ENCODE data around the gene ZNF518B. TPM values are rescaled to one million over a fixed set of nuclear protein-coding genes. Genes with fewer than 3 reads are reported as not detected.

The ZNF518B gene, protein sequence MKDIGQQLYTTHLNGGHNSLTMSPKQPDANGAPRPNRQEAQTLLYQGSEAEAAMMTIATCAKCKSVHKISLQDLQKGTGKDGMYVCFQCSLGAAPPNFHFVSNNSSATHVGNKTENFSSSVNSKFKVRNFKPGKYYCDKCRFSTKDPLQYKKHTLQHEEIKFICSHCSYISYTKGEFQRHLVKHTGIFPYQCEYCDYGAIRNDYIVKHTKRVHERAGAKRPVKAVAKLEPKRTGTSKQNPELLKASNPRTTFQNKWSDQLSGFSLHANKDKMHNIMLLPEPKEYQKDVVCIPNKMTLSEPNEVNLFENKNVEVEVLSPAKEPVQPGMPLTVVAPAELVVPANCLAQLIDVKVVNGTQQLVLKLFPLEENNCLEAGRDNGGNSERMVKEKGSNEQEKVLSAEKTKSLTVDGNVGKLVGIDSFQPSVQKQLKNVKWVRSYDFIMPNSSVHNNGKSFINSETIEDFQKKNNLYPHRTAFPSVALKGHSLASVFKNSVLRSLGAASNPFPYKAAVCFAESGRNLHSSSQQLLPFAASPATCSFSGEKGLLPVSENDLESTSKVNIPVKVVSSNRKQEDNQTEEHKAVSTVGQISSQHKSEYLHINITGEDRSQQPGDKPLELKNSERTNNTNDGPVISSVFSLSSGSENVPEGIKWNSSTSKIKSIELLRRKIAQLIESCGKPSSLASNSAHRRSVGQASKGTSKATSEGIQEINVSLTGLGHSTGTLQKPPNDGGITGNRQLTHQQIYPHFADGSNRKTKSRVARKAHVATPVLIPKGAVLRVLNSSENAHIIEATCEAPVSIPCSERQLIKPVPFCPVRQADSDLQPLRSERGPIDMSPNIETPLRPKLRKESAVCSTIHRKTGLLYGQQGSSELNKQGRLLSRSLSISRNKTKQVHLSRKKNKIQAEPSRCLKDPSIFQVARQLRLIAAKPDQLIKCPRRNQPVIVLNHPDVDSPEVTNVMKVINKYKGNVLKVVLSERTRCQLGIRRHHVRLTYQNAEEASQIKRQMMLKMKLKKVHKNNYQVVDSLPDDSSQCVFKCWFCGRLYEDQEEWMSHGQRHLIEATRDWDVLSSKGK
- total RNA-seq: 10 to 100 TPM; 46.2 to 46.4 TPM
- 32.3 TPM for polyA plus RNA-seq (2013, experiment 1 of 2)
- 33.7 TPM for polyA plus RNA-seq (2013, experiment 2 of 2)
- long read RNA-seq, experiment 1, full-length matches to known transcripts: 2 of 13 reads
- long read RNA-seq, experiment 1, partial matches to known transcripts: 0 of 13 reads
- long read RNA-seq, experiment 1, other reads (novel, unspliced or antisense): 11 of 13 reads
- long read RNA-seq, experiment 2, full-length matches to known transcripts: 33 of 68 reads
- long read RNA-seq, experiment 2, partial matches to known transcripts: 1 of 68 reads
- long read RNA-seq, experiment 2, other reads (novel, unspliced or antisense): 34 of 68 reads
- long read RNA-seq, experiment 3, full-length matches to known transcripts: 62 of 107 reads
- long read RNA-seq, experiment 3, partial matches to known transcripts: 21 of 107 reads
- long read RNA-seq, experiment 3, other reads (novel, unspliced or antisense): 24 of 107 reads
- long read RNA-seq, experiment 4, full-length matches to known transcripts: 3 of 5 reads
- long read RNA-seq, experiment 4, partial matches to known transcripts: 0 of 5 reads
- long read RNA-seq, experiment 4, other reads (novel, unspliced or antisense): 2 of 5 reads

DNA sequence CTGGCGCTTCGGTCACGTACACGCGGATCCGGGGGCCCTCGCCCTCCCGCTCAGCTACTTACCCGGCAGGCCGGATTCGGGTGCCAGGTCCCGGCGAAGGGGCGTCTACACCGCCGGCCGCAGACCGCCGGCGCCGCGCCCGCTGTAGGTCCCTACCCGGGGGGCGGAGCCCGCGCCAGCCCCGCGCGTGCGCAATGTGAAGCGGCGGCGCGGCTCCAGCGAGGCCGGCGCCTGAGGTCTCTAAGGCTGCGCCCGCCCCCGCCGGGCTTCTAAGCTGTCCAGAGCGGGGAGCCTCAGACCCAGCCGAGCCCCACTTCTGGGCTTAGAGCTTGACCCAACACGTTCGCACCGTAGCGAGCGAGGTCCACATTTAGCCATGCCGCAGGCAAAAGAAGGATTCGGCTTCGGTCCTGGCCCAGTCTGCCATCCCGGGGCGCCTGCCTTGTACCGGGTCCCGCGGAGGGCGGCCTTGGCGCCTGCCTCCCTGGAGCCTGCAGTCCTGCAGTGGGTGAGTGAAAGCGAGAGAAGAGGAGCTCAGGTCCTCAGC is at the start of gene ZNF518B:
Gene ZNF518B (minus strand): TSS at position 172 of the 547 bp plus-strand sequence. CDS start 11,098 bp downstream, outside the sequence.
- Histone ChIP-seq H3K27ac (ENCODE audit: low read depth, low read length) (no peak within 1 kb of the TSS), H3K9me3 (ENCODE audit: control insufficient read depth, low read length) (peaks cover 5% of the 10 kb centered on the region), H3K36me3 (ENCODE audit: control insufficient read depth, insufficient read depth, low read length) (peaks cover 29% of the 10 kb centered on the region), H3K4me1 (ENCODE audit: control insufficient read depth, insufficient read depth, low read length) (no peaks in the 10 kb centered on the region), H3K4me3 (ENCODE audit: low read length) (peak within 1 kb of the TSS; percentile 80), H3K9ac (ENCODE audit: extremely low read depth, low read length, poor library complexity, severe bottlenecking) (peak within 1 kb of the TSS; percentile 59), H3K27me3 (ENCODE audit: control insufficient read depth, insufficient read depth, low read length, poor library complexity, severe bottlenecking) (peaks cover 46% of the 10 kb centered on the region)
- Mint-ChIP-seq H3K27me3 (ENCODE audit: insufficient read depth) (peaks cover 50% of the 10 kb centered on the region), H3K9me3 (no peaks in the 10 kb centered on the region), H3K4me3 (peak within 1 kb of the TSS; percentile 80), H3K27ac (peak within 1 kb of the TSS; percentile 94), H3K36me3 (ENCODE audit: low read depth) (peaks cover 26% of the 10 kb centered on the region), H3K4me1 (peaks cover 31% of the 10 kb centered on the region)
- DNase-seq: peak; percentile 91
- no peak for TF ChIP-seq CTCF (conservative IDR thresholded peaks at IDR 0.05)
- WGBS, 2 experiments (ENCODE audit: insufficient coverage in 1 of 2, insufficient read length in 1 of 2): 4 to 7% methylated on average over 30 to 60 of the region's 60 CpGs

- Histone ChIP-seq H3K27ac (ENCODE audit: low read depth, low read length) (no peak overlapping the region), H3K4me3 (ENCODE audit: low read length) (no peak overlapping the region), H3K27me3 (ENCODE audit: control insufficient read depth, insufficient read depth, low read length, poor library complexity, severe bottlenecking) (no peaks in the 10 kb centered on the region), H3K4me1 (ENCODE audit: control insufficient read depth, insufficient read depth, low read length) (no peaks in the 10 kb centered on the region), H3K36me3 (ENCODE audit: control insufficient read depth, insufficient read depth, low read length) (no peaks in the 10 kb centered on the region), H3K9me3 (ENCODE audit: control insufficient read depth, low read length) (no peaks in the 10 kb centered on the region), H3K9ac (ENCODE audit: extremely low read depth, low read length, poor library complexity, severe bottlenecking) (no peak overlapping the region)
- WGBS, 2 experiments (ENCODE audit: insufficient coverage in 1 of 2, insufficient read length in 1 of 2): 83 to 98% methylated on average over 1 to 4 of the region's 4 CpGs
- TF ChIP-seq CTCF (conservative IDR thresholded peaks at IDR 0.05): no peak
- Mint-ChIP-seq H3K36me3 (ENCODE audit: low read depth) (no peaks in the 10 kb centered on the region), H3K9me3 (peaks cover 5% of the 10 kb centered on the region), H3K4me3 (no peak overlapping the region), H3K4me1 (peaks cover 6% of the 10 kb centered on the region), H3K27ac (no peak overlapping the region), H3K27me3 (ENCODE audit: insufficient read depth) (peaks cover 17% of the 10 kb centered on the region)
- no peak for DNase-seq
Measured at GRCh38 chr4:10506077-10506476, 48.9 kb upstream of the ZNF518B start.
